Measurements from ENCODE around the gene SNTB2.

DNA sequence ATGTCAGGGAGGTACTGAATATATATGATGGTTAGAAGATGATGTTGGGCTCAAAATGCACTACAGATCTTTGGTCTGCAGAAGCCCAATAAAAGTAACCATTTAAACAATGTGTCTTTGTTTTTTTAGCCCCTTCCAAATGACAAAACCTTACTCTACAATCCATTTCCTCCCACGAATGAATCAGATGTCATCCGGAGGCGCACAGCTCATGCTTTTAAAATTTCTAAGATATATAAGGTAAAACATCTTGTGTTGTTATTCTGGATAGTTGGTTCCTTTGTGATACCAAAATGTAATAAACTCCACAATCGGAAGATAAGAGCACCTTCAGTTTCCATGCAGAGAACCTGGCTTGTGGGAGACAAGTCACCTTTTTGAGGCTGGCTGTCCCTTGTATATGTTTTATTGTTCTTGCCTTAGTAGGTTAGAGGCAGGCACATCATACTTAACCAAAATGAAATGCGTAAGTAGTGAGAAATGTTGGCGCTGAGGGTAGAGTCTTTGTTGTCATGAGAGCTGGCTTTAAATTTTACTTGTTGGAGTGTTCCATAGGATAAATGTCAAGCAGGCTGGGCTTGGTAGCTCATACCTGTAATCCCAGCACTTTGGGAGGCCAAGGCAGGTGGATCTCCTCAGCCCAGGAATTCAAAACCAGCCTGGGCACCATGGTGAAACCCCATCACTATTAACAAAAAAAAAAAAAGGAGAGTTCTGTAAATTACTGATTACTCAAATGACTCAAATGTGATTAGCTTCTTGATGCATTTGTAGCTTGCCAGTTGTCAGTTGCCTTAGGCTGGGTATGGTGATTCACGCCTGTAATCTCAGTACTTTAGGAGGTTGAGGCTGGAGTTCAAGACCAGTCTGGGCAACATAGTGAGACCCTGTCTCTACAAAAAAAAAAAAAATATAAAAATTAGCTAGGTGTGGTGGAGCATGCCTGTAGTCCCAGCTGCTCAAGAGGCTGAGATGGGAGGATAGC lies 19.7 kb upstream of the SNTB2 start:
- TF ChIP-seq, protein P1, sequence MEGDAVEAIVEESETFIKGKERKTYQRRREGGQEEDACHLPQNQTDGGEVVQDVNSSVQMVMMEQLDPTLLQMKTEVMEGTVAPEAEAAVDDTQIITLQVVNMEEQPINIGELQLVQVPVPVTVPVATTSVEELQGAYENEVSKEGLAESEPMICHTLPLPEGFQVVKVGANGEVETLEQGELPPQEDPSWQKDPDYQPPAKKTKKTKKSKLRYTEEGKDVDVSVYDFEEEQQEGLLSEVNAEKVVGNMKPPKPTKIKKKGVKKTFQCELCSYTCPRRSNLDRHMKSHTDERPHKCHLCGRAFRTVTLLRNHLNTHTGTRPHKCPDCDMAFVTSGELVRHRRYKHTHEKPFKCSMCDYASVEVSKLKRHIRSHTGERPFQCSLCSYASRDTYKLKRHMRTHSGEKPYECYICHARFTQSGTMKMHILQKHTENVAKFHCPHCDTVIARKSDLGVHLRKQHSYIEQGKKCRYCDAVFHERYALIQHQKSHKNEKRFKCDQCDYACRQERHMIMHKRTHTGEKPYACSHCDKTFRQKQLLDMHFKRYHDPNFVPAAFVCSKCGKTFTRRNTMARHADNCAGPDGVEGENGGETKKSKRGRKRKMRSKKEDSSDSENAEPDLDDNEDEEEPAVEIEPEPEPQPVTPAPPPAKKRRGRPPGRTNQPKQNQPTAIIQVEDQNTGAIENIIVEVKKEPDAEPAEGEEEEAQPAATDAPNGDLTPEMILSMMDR (IDR thresholded peaks at IDR 0.05): no peak
- no peak for TF ChIP-seq EZH2 (IDR thresholded peaks at IDR 0.05)
